GM19099 (cell line): ENCODE data around the gene MTMR4.

Experiments
- POLR2A ChIP-seq: IDR thresholded peaks from 3 replicates; pipeline ENCODE4 v1.6.1; 2011; ENCODE audit warnings: low read depth; ENCODE audit not compliant: insufficient read length; ENCODE audit errors: extremely low read depth

Gene MTMR4

GRCh38 chr17:58513965-58514769 is at the start of gene MTMR4:
Gene MTMR4 (minus strand): TSS chr17:58514638. CDS start chr17:58514407, 231 bp downstream.
- TF ChIP-seq POLR2A, result peak; percentile 65

GRCh38 chr17:58560511-58560910 is 46.1 kb upstream of the MTMR4 start:
- TF ChIP-seq POLR2A, result no peak

- TF ChIP-seq POLR2A, result no peak
These were observed 43.5 kb upstream of the MTMR4 start for GRCh38 chr17:58557981-58558380.

DNA sequence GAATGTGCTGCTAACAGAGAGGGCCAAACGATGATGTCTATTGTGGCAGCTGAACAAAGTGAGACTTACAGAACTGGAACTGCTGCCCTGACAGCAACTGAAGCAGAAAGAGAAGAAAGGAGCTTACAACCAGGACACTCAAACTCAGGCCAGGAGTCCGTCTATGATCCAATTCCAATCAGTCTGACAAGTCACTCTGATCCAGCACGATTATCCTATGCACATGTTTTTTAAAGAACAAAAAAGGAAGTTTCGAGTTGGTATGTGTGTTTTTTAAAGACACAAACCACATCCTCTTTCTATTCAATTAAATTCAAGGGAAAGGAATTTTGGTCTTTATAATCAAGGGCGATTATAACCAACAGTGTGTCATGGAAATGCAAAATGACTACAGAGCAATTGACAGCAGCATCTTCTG is 42.4 kb upstream of the MTMR4 start:
- TF ChIP-seq POLR2A, result no peak

- no peak for TF ChIP-seq POLR2A
These were observed 26.8 kb upstream of the MTMR4 start for GRCh38 chr17:58541249-58541648.

DNA sequence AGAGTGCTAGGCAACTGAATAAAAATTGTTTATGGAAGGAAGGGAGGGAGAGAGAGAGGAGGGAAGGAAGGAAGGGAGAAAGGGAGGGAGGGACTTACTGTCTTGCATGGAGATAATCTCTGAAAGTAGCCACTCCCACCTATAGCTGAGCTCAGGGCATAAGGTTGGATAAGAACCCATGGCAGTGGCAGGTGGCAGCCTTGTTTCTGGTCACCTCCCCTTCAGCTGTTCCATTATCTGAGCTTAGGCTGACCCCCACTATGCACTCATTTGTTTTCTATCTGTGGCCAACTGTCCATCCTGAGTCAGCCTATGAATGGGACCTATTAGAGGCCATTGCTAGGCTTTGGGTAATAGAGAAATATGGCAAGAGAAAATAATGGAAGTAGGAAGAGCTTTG is 25.3 kb upstream of the MTMR4 start:
- no peak for TF ChIP-seq POLR2A

GRCh38 chr17:58538811-58539409 is 24.5 kb upstream of the MTMR4 start:
- TF ChIP-seq POLR2A, result no peak

DNA sequence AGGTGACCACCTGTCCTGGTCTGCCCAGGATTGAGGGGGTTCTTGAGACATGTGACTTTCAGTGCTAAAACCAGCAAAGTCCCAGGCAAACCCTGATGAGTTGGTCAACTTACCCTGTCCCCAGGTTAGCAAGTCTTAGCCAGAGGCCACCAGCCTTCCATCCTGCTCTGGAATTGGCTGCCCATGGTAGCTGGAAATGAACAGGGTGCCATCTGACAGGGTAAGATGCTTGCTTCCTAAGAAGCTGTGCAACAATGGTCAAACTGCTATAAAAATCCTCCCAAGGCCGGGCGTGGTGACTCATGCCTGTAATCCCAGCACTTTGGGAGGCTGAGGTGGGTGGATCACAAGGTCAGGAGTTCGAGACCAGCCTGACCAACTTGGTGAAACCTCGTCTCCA is 22.8 kb upstream of the MTMR4 start:
- TF ChIP-seq POLR2A, result no peak

- no peak for TF ChIP-seq POLR2A
These were observed 22.1 kb upstream of the MTMR4 start for GRCh38 chr17:58536542-58536941.

GRCh38 chr17:58535431-58535830 is 21.0 kb upstream of the MTMR4 start:
- TF ChIP-seq POLR2A, result no peak

DNA sequence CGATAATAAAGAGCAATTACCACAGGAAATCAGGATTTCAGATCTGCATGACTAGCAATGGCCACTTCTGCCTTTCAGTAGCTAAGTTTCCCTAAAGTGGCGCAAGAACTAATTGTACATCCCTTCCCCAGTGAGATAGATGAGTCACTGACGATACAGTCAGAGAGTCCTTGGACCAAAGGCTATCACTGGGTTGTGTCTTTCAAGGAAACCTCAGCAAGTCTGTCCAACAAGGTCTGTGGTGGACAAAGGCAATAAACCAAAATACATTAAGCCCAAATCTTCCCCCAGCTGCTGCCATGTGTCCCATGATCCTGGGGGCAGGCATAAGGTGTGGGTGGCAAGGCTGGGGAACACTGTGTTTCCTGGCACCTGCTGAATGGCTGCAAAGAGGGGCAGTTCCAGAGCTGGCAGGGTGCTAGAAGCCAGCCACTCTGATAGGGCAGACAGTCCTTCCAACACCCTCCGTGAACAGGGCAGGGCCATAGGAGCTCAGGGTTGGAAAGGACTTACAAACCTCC is 20.5 kb upstream of the MTMR4 start:
- TF ChIP-seq POLR2A, result no peak

GRCh38 chr17:58534331-58534730 is 19.9 kb upstream of the MTMR4 start:
- no peak for TF ChIP-seq POLR2A

DNA sequence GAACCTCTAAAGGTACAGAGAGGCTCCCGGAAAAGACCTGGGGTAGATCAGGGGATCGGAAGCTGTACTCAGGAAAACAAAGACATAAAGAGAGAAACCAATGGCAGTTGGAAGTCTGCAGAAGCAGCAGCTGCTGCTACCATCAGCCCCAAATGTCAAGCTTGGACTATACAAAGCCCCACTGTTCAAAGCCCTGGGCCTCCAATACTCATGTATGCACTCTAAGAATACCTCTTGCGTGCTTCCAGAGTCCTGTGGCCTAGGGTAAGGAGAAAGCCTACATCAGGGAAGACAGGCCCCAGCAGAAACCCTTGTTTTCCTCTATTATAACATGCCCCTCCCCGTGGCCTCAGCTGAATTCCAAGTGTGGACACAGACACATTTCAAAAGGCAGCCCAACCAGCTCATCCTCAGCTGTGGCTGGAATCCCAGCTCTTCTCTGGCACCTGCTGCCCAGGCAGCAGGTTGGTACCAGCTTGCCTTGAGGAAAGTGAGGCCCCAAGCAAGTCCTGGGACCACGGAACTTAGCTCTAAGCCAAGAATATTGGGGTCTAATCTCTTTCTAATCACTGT is 19.3 kb upstream of the MTMR4 start:
- no peak for TF ChIP-seq POLR2A

DNA sequence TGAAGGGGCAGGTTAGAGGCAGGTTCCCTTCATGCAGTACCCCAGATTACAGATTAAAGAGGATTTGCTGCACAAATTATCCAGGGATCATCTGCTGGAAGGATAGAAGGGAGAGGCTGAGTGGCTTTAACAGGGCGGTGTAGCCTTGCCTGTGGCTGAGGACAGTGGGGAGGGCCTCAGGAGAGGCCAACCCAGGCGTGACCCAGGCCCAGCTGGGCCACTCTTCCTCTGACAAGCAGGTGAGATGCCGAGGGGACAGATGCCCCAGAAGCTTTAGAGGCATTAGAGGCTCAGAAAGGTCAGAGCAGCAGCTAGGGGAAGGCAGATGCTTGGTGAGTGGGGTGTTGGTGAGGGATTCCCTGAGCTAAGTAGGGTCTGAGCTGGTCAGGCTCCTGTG is 18.1 kb upstream of the MTMR4 start:
- TF ChIP-seq POLR2A, result no peak

GRCh38 chr17:58531661-58532554 is 17.5 kb upstream of the MTMR4 start:
- no peak for TF ChIP-seq POLR2A

- no peak for TF ChIP-seq POLR2A
These were observed 16.7 kb upstream of the MTMR4 start for GRCh38 chr17:58531122-58531521.

- TF ChIP-seq POLR2A, result no peak
These were observed 16.2 kb upstream of the MTMR4 start for GRCh38 chr17:58530655-58531054.
